Measurements from ENCODE around the gene PLEKHJ1. TPM values are rescaled to one million over a fixed set of nuclear protein-coding genes. Genes with fewer than 3 reads are reported as not detected.

PLEKHJ1 gene
- total RNA-seq, 6 experiments from 2014 or later, result 24.4 to 49.3 (median 28.6) TPM

DNA sequence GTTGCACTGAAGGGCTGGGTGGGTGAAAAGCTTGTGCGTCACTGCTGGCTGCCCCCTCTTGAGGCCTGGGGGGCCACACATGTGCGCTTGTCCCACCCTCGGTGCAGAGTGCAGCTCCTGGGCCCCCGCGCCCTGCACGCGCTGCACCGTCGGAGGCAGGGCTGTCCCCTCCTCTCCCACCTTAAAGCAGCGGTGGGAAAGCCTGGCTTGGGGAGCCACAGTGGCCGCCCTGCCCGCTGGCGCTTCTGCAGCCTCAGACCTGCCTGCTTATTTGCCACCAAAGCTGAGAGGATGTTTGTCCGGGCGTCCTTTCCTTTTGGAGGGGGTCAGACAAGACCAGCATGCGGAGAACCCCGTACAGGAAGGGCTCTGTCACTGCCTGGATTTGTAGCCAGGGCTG, 26.7 kb downstream of the PLEKHJ1 start:
- no peaks in the 10 kb centered on the region for H3K27me3 ChIP-seq
- H3K4me3 ChIP-seq, result no peak overlapping the region
- DNase-seq, result no peak
- 98% methylated on average over 7 of the region's 17 CpGs for WGBS (ENCODE audit: insufficient coverage, low coverage, low lambda C conversion rate, missing lambda C conversion rate)
- TF ChIP-seq, protein P1, sequence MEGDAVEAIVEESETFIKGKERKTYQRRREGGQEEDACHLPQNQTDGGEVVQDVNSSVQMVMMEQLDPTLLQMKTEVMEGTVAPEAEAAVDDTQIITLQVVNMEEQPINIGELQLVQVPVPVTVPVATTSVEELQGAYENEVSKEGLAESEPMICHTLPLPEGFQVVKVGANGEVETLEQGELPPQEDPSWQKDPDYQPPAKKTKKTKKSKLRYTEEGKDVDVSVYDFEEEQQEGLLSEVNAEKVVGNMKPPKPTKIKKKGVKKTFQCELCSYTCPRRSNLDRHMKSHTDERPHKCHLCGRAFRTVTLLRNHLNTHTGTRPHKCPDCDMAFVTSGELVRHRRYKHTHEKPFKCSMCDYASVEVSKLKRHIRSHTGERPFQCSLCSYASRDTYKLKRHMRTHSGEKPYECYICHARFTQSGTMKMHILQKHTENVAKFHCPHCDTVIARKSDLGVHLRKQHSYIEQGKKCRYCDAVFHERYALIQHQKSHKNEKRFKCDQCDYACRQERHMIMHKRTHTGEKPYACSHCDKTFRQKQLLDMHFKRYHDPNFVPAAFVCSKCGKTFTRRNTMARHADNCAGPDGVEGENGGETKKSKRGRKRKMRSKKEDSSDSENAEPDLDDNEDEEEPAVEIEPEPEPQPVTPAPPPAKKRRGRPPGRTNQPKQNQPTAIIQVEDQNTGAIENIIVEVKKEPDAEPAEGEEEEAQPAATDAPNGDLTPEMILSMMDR (IDR thresholded peaks at IDR 0.05), result no peak
- TF ChIP-seq POLR2A (IDR thresholded peaks at IDR 0.05), result no peak
- ATAC-seq, result no peak
- no peaks in the 10 kb centered on the region for H3K4me1 ChIP-seq
- intact Hi-C loops (cut with DNase I), result no loop called here
- H3K9me3 ChIP-seq, result no peaks in the 10 kb centered on the region
- peaks cover 0 to 32% (median 9%) of the 10 kb centered on the region in 4 donors for H3K36me3 ChIP-seq
- H3K27ac ChIP-seq, result no peak overlapping the region

DNA sequence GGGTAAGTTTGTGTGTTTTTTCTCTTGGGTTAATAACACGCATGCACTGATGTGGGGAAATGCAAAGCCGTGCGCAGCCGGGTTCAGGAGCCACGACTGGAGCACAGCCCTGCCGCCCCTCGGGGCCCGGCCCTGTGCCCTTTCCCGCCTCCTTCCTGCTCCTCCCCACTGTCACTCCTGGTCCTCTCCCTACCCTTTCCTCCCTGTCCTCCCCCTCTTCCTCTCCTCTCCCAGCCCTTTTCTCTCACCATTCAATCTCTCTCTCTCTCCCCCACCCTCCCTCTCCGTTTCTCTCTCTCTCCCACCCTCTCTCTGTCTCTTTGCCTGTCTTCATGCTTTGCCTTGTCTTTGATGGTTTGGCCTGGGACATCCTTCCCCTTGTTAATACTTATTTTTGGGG, 27.2 kb downstream of the PLEKHJ1 start:
- H3K9me3 ChIP-seq, result no peaks in the 10 kb centered on the region
- DNase-seq, result no peak
- peak in 2 of 4 donors; percentile 16 to 45 for ATAC-seq
- H3K36me3 ChIP-seq, result peaks cover 0 to 28% (median 9%) of the 10 kb centered on the region in 4 donors
- H3K4me1 ChIP-seq, result no peaks in the 10 kb centered on the region
- TF ChIP-seq POLR2A (IDR thresholded peaks at IDR 0.05), result no peak
- TF ChIP-seq, protein P1 (IDR thresholded peaks at IDR 0.05), result no peak
- no peak overlapping the region for H3K4me3 ChIP-seq
- 47% methylated on average over 7 of the region's 10 CpGs for WGBS (ENCODE audit: insufficient coverage, low coverage, low lambda C conversion rate, missing lambda C conversion rate)
- no peaks in the 10 kb centered on the region for H3K27me3 ChIP-seq
- intact Hi-C loops (cut with DNase I), result no loop called here
- no peak overlapping the region for H3K27ac ChIP-seq

DNA sequence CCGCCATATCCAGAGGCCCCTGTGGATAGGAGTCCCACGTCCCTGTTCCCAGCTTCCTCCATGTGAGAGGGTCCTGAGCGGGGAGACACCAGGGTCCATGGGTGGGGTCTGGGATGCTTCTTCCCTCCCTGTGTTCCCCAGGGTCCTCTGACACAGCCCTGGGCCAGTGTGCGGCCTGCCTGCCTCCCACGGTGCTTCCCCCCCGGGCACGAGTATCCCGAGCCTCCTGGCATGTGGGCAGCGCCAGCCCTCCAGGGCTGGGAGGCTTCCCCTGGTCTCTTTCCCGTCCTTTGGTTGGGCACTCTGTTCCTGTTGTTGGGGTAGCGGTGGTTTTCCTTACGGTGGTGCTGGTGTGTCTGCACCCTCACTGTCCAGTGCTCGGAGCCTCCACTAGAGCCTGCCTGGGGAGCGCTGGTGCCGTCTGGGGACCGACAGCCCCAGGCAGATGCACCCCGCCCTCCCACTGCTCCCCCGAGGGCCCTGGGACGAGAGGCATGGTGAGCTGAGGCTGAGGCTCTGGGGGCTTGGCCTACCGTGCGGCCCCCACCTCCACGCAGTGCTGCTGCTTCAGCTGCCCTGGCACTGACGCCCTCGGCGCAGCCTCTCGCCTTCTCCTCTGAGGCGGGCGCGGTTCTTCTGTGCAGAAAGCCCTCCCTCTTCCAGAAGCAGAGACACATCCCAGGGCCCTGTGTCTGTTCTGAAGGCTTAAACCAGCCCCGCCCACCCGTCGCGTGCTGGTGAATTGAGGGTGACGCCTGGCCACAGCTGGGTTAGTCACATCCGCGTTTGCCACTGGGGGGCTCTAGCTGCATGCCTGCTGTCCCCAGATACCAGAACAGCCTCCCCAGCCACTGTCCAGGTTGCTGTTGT, 27.9 kb downstream of the PLEKHJ1 start:
- H3K27ac ChIP-seq, result no peak overlapping the region
- TF ChIP-seq, protein P1 (IDR thresholded peaks at IDR 0.05), result peak in 1 of 4 donors; percentile 9
- TF ChIP-seq POLR2A (IDR thresholded peaks at IDR 0.05), result no peak
- no peaks in the 10 kb centered on the region for H3K9me3 ChIP-seq
- no peaks in the 10 kb centered on the region for H3K27me3 ChIP-seq
- H3K4me1 ChIP-seq, result no peaks in the 10 kb centered on the region
- ATAC-seq (peak; percentile 30 to 46 (median 38)), DNase-seq (no peak)
- intact Hi-C loops (cut with DNase I), result no loop called here
- peaks cover 0 to 22% (median 9%) of the 10 kb centered on the region in 4 donors for H3K36me3 ChIP-seq
- 72% methylated on average over 10 of the region's 36 CpGs for WGBS (ENCODE audit: insufficient coverage, low coverage, low lambda C conversion rate, missing lambda C conversion rate)
- H3K4me3 ChIP-seq, result no peak overlapping the region

DNA sequence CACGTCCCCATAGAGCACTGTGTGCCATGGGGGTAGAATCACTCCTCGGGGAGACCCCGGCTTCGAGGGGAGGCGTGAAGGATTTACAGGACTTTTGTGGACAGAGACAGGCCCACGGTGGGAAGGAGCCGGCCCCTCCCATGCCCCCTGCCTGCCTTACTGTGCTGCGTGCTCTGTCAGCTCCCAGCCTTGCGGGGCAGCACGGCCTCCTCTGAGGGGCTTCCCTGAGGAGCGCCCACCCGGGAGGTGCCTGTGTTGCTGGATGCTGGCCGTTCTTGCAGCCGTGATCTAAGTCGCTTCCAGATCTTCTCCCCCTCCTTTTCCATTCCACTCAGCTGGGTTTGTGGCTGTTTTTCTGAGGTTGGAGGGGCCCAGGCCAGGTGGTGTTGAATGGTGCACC, 29.1 kb downstream of the PLEKHJ1 start:
- ATAC-seq, result no peak
- intact Hi-C loops (cut with DNase I), result no loop called here
- peaks cover 0 to 18% (median 10%) of the 10 kb centered on the region in 4 donors for H3K36me3 ChIP-seq
- no peak for TF ChIP-seq POLR2A (IDR thresholded peaks at IDR 0.05)
- TF ChIP-seq, protein P1 (IDR thresholded peaks at IDR 0.05), result no peak
- no peak overlapping the region for H3K27ac ChIP-seq
- DNase-seq, result no peak
- H3K27me3 ChIP-seq, result no peaks in the 10 kb centered on the region
- H3K9me3 ChIP-seq, result no peaks in the 10 kb centered on the region
- H3K4me1 ChIP-seq, result no peaks in the 10 kb centered on the region
- no peak overlapping the region for H3K4me3 ChIP-seq
- WGBS (ENCODE audit: insufficient coverage, low coverage, low lambda C conversion rate, missing lambda C conversion rate), result 85% methylated on average over 4 of the region's 15 CpGs

All from right lobe of liver (tissue), 6 donors.